Activated CD4-positive, CD25-positive, alpha-beta regulatory T cell treated with anti-CD3 and anti-CD28 coated beads, Interleukin-2, amount 50 U/mL, for 24 hours (primary cell): ENCODE measurements around the gene BTBD2.
"Not testable (repeated sequence)": the region's sequence is repeated elsewhere in the genome, so short reads cannot be mapped to it uniquely, and the experiment has no call there.

ENCODE experiments used
- ATAC-seq, 2 donors: fragments of 150-1000 bp; cut with Tn5 transposase; one replicate each; pipeline ENCODE4 v1.10.0; 2021; ENCODE audit warnings: mild to moderate bottlenecking in 1 of 2, moderate library complexity in 1 of 2

The BTBD2 gene

GRCh38 chr19:2012941-2013682 is 2.4 kb downstream of the BTBD2 start:
- no peak for ATAC-seq

GRCh38 chr19:2011169-2011568 is 4.3 kb downstream of the BTBD2 start:
- ATAC-seq = no peak

GRCh38 chr19:2010135-2010668 is 5.3 kb downstream of the BTBD2 start:
- no peak for ATAC-seq

GRCh38 chr19:2003874-2004273 is 11.6 kb downstream of the BTBD2 start:
- no peak for ATAC-seq

- no peak for ATAC-seq
Observed at GRCh38 chr19:1999856-2000515, 15.5 kb downstream of the BTBD2 start.

GRCh38 chr19:1998712-1999708 is 16.5 kb downstream of the BTBD2 start:
- no peak for ATAC-seq

GRCh38 chr19:1997353-1998233 is 17.9 kb downstream of the BTBD2 start:
- no peak for ATAC-seq

GRCh38 chr19:1992759-1993260 is 22.7 kb downstream of the BTBD2 start:
- ATAC-seq = no peak

- no peak for ATAC-seq
Observed at GRCh38 chr19:1991018-1991913, 24.2 kb downstream of the BTBD2 start.

- ATAC-seq = no peak
Observed at GRCh38 chr19:1990230-1991017, 25.1 kb downstream of the BTBD2 start.

- no peak for ATAC-seq
Observed at GRCh38 chr19:1989513-1990229, 25.8 kb downstream of the BTBD2 start.

GRCh38 chr19:1988464-1988863 is 27.1 kb downstream of the BTBD2 start:
- not testable (repeated sequence) for ATAC-seq

- no peak for ATAC-seq
Observed at GRCh38 chr19:1987197-1988187, 28.0 kb downstream of the BTBD2 start.

GRCh38 chr19:1986357-1987162 is 29.0 kb downstream of the BTBD2 start:
- no peak for ATAC-seq

- no peak for ATAC-seq
Observed at GRCh38 chr19:1985588-1986356, 29.7 kb downstream of the BTBD2 start.

- no peak for ATAC-seq
Observed at GRCh38 chr19:1984357-1984756, 31.2 kb downstream of the BTBD2 start.
